ENCODE results near the gene SAMD7.

The SAMD7 gene

DNA sequence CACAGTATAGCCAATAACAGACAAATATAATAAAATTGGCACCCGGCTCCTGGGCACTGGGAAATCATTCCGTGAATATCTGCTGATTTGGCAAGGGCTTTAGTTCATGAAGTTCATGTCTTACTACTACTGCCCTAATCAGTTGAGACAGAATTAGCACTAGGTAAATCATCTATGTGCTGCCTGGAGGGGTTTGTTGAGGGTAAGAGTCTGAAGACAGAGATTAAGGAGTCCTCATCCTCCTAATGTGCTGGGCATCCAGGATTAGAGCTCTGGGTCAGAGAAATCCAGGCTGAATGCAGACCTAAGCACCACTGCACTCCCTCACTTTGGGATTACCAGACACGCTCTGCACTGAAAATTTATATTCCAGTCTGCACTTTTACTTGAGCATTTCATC lies 2.0 kb downstream of the SAMD7 start:
- DNase-seq, result no peak

DNA sequence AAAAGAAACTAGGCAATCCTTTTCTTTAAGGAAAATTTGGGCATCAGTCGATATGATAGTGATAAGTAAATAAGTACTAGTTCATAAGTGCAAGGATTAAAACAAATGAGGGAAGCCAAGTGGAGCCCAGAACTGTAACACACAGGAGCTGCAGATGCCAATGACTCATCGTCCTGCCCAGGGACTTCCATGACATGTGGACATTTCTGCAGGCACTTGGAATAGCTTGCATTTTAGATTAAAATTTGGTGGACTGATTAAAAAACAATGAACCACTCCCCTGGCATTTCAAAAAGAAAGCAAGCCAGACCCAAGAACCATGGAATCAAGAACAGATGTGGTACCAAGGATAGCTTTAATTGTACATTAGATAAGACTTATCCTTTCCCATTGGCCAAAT lies 2.9 kb downstream of the SAMD7 start:
- DNase-seq, result no peak

DNA sequence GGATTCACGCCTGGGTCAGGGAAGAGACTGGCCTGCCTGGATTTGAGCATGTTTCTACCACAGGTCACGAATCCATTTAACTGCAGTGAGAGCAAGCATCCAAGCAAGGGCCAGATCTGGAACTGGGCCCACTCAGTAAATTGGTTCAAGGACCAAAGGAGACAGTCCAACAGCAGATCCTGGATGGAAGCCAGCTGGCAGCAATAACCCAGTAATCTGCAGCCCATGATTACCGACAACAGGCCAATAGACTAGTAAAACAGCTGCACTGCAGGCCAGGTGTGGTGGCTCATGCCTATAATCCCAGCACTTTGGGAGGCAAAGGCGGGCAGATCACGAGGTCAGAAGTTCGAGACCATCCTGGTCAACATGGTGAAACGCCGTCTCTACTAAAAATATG lies 11.8 kb downstream of the SAMD7 start:
- DNase-seq, result no peak

DNA sequence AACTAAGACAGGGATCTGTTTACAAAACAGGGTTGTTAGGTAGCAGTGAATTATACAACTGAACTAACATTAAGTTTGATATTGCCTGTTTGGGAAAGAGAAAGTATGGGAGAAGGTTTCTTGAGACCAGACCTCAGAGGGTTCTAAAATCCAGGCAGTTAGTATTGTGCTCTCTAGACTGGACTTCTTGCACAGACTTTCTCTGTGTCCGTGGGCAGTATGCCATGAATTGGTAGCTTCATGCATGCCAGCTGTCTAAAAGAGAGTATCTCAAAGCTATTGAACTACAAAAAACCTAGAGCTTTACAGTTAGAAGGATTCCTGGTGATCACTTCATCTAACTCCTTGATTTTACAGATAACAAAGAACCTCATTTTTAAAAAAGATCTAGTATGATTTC lies 12.5 kb downstream of the SAMD7 start:
- no peak for DNase-seq

DNA sequence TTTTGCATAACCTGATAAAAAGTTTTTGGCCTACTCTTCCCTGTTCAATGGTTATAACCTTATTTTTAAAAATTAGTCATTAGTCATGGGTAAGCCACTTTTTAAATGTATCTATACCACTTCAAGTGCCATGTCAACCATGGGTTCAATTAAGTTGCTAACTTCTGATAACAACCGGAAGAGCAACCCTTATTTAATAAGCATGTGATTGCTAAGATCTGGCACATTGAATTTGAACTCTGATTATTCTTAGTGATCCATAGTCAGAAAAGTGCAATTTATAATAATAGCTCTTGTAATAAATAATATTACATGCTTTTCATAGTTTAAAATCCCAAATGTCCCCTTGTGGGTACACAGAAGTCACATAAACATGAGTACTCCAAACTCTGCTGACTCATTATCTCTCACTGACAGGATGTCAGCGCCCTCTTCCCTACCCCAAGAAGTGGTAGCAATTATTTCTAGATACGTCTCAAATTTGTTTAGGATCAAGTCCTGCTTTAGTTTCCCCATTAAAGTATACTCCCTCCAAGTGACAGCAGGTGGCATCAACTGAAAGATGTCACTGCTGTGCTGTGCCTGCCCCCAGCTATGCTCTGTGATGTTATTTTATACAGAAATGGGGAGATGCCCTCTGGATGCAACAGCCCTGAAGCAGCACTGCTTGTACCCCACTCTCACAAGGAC lies 18.6 kb downstream of the SAMD7 start:
- no peak for DNase-seq

DNA sequence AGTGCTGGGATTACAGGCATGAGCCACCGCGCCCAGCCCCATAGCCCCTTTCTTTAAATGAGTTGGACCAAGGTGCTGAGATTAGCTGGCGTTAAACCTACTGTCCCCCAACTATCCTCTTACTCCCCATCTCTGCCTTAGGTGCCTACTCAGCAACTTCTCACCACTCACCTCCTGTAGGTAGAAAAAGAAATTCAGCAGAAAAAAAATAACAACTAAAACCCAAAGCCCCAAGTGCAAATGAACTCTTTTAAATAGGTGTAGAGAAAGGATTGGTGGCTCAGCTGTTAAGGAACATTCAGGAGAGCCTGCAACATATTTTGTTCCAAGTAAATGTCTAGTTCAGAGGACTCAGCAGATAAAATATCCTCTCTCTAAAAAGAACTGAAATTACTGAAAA lies 19.5 kb downstream of the SAMD7 start:
- no peak for DNase-seq

DNA sequence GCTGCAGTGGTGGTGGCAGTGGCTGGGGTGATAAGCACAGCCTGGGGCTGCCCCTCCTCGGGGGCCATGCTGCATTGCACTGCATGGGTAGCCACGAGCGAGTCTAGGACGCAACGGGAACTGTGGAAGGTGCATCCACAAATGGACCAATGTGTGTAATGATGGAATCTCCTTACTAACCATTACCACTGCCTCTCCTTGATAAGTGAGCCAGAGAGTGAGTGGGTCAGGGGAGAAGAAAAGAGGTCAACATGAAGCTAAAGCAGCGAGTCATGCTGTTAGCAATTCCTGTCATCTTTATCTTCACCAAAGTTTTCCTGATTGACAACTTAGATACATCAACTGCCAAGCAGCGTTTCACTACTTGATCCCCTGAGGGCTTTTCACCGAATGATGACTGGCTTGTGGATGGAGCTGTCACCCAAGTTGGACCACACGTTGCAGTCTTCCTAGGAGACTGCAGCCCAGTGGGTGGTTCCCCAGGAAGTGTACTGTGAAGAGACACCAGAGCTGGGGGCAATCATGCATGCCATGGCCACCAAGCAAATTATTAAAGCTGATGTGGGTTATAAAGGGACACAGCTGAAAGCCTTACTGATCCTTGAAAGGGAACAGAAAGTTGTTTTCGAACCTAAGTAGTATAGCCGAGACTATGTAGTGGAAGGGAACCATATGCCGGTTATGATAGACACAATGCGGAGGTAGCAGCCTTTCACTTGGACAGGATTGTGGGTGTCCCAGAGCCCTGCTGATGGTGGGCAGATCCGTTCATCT lies 20.6 kb downstream of the SAMD7 start:
- DNase-seq, result no peak

DNA sequence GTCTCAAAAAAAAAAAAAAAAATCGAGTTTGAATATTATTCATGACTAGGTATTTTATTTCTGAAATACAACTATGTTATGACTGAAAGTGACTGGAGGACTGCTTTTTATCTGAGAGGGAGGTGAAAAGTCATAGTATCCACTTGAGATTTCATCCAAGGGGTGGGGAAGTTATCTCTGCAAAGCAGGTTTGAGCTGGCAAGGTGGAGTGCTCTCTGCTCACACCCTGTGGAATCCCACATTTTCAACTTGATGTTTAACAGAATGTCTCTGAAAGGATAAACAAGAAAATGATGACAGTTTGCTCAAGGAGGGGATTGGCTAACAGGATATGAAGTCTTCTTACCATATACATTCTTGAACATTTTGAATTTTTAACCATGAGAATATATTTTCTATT lies 27.9 kb downstream of the SAMD7 start:
- no peak for DNase-seq

DNA sequence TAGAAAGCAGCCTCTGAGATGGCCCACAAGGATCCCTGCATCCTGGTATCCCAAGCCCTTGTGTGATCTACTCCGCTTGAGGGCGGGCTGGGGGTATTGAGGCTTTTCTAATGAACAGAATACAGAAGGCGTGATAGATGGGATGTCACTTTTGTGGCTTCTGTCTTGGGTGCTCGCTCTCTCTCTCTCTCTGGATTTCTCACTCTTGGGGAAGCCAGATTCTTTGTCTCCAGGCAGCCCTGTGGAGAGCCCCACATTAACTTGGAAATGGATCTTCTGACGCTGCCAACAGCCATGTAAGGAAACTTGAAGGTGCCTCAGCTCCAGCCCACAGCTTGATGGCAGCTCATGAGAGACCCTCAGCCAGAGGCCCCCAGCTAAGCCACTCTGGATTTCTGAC lies 28.4 kb downstream of the SAMD7 start:
- no peak for DNase-seq

DNA sequence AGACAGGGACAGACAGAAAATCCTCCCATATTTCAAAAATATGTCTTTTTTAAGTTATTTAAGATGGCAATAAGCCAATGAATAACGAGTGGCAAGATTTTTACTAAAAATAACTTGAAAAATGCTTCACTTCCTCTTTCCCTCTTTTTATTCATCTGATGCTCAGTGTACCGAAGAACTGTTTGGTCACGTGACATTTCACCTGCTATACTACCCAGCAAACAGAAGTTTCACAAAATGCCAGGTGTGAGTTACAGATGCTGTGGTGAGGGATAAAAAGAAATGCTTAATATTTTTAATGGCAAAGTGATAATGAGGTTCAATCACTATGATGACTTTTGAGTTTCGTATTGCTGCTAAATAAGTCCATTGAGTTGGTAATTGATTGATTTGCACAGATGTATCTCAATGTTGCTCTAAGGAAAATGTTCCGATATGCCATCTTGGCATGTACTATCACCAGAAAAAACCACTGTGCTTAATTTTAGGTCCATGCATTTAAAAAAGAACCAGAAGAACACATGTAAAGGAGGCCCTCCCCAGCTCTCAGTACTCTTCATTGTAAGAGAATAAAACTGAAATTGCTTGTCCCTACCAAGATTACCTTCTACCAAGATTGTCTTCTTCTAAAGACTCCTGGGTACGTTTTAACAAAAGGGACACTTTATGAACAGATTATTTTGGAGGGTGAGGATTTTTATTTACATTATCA lies 29.3 kb downstream of the SAMD7 start:
- no peak for DNase-seq

DNA sequence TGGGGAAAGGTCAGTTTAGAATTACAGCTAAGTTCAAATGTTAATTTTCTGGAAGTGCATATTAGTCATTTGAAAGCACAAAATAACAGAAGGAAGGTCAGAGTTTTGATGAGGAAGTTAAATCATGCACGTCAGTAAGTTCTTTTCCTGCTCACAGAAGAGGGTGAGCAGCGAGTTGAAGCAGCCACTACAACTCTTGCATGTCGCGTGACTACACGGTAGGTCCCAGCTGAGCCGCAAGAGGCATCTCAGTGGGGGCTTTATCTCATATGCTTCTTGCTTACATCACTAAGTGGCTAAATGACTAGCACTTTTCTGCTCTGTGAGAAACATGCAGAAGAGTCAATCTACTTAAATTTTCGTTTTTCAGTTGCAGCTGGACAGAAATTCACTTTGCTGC lies 33.9 kb downstream of the SAMD7 start:
- no peak for DNase-seq

DNA sequence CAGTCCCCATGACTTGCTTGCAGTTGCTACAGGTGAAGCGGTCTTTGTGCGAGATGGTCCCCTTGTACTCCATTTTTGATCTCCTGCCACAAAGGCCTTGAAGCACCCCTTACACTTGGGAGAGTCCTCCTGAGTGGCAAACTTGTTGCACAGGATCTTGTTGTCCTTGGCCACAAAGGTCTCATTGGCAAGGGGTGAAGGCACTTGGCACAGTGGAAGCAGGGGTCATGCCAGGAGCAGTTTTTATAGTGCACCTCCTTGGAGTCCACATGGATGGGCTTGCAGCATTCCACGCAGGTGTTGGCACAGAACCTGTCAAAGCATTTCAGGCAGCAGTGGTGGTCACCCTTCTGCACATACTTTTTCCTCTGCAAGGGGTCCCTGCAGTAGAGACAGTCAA lies 35.0 kb downstream of the SAMD7 start:
- DNase-seq, result no peak

DNA sequence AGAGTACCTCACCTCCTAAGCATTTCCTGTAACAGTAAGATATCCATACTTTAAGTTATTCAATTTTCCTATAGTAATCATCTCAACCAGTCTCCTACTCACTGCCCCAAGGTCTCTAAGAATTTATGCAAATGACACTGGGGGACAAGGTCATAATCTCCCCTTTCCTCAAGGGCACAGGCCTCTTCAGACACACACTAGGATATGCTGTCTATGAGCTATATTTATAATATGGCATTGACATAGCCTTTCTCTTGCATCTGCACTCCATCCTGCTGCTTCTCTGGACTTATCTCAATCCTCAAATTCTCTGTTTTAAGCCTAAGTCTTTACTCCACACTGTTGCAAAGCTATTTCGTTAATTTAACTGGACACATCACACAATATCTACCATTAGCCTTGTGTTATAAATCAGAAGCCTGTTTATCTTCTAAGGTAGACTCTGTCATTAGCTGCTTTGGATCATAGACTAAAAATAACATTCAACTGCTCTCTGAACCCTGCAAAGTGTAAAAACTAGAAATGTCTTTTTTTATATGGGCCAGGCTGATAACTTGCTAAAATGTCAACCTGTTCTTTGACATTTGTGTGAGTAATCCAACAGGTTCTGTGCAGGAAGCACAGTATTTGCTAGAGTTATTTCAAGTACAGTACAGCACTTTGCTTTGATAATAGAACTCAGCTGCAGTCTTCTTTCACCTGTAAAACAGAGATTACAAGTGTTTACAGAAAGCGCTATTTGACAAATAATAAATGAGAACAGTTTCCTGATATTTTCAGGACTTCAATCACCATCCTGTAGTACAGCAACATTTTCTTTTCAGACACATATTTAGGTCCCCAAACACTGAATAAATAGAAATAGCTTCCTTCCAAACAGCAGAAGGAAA lies 37.4 kb downstream of the SAMD7 start:
- DNase-seq, result no peak

DNA sequence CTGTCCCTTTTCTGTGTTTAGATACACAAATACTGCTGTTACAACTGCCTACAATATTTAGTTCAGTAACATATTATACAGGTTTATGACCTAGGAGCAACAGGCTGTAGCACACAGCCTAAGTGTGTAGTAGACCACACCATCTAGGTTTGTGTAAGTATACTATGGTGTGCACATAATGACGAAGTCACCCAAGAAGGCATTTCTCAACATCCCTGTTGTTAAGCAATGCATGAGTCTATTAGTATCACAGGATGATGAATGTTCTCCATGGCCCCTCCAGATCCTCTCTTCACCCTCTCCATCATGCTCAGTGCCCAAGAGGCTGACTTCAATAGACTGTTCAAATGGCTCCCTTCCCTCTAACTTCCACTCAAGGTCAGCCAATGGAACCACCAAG lies 40.7 kb downstream of the SAMD7 start:
- DNase-seq, result no peak

DNA sequence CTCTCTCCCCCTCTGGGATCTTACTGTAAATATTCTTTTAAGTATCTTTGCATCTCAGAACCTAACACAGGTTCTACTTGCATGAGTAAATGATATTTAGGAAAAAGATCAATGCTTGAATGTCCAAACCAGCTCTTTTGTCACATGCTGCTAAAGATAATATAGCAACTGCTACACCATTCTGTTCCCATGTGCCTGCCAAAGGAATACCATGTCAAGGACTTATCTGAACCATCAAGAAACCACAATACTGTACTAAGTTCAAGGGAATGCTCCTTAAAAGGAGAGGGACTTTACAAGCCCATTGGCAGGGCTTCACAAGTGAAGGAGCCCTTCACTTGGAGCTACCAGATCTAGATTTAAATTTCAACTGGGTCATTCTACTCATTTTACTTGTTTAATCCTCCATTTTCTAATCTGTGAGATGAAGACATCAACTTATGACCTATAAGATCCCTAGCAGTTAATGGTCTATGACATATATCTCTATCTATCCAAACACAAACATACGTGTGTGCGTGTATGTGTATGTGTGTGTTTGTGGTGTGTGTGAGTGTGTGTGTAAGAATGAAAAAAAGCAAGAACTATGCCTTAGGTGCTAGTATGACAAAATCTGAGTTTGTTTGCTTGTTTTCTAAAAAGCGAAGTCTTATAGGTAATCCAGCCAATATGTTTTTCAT lies 42.2 kb downstream of the SAMD7 start:
- no peak for DNase-seq

DNA sequence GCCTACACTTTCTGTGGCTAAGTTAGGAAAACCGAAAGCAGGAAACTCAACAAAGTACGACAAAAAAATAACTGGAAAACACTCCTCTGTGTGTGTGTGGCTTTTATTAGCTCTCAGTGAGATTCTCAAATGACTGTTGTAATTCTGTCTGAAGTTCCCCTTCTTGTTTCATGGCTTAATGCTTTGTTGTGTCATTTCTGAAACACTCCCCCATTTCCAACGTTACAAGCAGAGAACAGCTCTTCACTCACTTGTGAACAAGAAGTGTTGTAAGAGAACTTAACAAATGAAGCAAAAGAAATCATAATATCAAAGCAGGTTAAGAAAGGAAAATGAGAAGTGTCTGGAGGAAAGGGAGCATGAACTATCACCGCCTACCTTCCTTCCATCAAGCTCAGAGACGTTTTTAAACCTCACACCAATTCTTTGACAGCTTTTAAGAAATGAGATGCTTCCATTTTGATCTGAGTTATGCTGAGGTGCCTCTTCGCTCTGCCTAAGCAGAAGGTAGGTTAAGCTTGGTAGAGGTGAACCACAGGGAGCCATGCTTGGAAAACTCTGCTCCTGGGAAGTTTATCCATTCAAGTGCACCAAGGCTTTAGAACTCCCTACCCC lies 42.9 kb downstream of the SAMD7 start:
- DNase-seq, result no peak

DNA sequence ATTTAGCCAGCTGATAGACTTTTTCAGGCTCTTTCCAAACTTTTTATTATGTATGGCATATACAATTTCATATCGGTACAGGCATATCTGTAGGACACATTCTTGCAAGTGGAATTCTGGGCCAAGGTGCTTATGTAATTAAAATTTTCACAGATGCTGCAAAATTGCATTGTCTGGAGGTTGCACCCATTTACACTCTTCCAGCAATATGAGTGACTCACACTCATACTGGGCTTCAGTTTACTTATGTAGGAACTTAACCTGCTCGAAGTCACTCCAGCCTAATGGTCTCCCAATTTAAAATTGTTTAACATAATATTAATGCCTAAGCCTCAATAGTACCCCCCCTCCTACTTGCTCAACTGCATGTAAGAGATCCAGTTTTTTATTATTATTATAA lies 44.0 kb downstream of the SAMD7 start:
- no peak for DNase-seq

DNA sequence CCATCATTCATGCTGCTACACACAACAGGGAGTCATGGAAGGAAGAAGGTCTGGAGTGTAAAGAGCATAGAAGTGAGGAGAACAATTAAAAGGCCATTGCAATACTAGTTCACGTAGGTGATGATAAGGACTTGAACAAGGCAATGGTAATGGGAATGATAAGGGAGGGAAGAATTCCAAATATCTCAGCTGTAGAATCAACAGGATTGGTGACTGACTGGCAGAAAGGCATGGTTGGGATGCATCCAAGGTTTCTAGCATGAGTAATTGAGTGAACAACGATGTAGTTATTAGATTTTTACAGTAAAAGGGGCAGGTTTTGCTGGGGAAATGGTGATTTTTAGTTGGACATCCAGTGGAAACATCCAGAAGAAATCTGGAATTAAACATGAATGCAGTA lies 52.8 kb downstream of the SAMD7 start:
- DNase-seq, result no peak

DNA sequence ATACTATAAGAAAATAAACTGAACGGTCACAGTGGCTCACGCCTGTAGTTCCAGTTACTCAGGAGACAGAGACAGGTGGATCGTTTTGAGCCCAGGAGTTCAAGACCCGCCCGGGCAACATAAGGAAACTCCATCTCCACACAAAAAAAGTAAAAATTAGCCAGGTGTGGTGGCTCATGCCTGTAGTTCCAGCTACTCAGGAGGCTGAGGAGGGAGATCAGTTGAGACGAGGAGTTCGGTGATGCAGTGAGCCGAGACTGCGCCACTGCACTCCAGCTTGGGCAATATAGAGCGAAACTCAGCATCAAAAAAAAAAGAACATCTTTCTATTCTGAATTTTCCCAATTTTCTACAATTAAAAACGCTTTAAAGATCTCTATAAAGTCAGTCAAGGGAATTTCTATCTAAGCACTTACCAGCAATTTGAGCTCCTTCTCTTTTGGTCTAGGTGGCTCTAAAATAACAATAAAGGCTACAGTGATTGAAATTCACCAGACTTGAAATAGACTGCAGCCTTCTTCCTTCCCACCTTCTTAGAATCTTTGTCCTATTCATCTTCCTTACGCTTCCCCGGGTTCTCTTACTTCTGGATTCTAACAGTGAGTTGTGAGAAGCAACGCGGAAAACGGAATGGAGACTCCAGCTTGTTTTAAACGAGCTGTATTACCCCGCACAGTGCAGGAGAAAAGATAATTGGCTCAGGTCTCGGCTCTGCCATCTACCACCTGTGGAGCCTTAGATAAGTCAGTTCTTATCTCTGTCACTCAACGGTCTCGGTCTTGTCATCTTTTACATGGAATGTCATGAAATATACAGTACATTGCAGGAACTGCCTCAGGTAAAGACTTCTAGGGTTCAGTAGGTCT lies 54.4 kb downstream of the SAMD7 start:
- DNase-seq, result peak; percentile 44

DNA sequence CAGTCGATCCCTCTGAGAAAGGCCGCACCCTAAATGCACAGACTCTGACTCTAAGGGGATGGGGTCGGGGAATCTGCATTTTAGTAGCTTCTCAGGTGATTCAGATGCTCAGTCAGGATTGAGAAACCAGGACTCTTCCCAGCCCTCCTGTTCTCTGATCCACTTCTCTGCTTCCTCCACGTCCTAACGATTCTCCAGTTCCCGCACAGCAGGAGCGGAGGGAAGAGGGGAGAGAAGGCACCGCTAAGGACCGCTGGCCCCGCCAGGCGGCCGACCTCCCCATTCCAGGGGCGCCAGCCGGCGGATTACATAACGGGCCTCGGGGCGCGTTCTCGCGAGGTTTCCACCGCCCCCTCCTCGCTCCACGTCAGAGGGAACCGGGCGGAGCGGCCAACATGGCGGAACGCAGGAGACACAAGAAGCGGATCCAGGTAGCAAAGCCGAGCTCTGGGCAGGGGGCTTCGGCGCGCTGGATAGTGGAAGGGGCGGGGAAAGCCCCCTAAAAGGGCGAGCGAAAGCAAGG lies 55.1 kb downstream of the SAMD7 start, which contains the start of gene SEC62:
TSS of gene SEC62 (plus strand) at position 380 of the 523 bp plus-strand sequence. CDS start at position 396, 16 bp downstream.
- peak; percentile 82 for DNase-seq

All from NCI-H524 treated with DMSO at 0.1 percent for 48 hours (cell line).